Epithelial cell of proximal tubule (primary cell): ENCODE measurements around the gene DPEP3. TPM values are rescaled to one million over a fixed set of nuclear protein-coding genes. Genes with fewer than 3 reads are reported as not detected.

Experiments
- DNase-seq: peaks from one replicate; pipeline ENCODE4 v3.0.0-alpha.2; 2011; ENCODE audit warnings: low read depth
- H3K4me3 ChIP-seq: 2 replicates; pipeline ENCODE4 v1.5.1; 2011; ENCODE audit warnings: low read depth, mild to moderate bottlenecking, low read length
- total RNA-seq: library from RNA; depleted of rRNA; stranded (reverse); fragments of >200 nt; gene quantifications from 2 replicates; pipeline ENCODE4 v1.2.3, GENCODE V29; 2015
- TF ChIP-seq, protein P1 (sequence below): conservative IDR thresholded peaks from 2 replicates; pipeline ENCODE4 v1.5.1; 2012; ENCODE audit warnings: low read depth, mild to moderate bottlenecking, low read length

The DPEP3 gene
- total RNA-seq, 1 donor from 2014 or later: not detected

DNA sequence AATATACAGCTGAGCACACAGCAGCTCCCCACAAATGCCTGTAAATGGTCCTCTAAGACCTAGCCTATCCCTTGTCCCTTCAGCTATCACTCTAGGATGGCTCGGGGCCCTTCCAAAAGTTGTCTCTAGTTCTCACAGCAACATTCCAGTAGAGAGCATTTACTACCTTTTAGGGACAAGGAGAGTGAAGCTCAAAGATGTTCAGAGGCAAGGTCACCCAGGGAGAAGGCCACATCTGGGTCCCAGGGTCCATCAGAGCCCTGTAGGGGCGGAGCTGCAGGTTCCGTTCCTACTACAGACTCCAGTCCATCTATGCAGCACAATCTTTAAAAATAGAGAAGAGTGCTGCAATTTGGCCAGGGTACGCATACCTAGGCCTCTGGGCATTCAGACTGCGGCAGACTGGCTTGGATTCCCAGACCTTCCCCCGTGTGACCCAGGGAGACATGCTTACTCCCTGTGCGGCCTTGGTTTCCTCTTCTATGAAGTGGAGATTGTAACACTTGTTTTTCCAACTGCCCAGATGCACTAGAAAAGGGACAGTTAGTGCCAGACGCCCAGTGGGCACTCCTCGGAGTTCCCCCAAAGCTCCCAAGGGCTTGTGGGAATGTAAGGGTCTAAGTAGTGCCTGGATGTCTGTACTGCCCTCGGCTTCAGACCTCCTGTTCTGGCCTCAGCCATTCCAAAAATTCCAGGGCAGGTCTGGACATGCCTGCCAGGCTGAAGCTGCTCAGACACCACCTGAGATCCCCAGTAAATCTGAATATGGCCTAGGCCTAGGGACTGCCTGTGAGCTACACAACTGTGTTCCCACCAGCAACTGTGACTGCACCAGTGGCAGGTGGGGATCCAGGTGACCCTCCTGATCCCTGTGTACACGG lies 14.4 kb downstream of the DPEP3 start:
- H3K4me3 ChIP-seq: peak overlapping the region; percentile 72
- TF ChIP-seq, protein P1, sequence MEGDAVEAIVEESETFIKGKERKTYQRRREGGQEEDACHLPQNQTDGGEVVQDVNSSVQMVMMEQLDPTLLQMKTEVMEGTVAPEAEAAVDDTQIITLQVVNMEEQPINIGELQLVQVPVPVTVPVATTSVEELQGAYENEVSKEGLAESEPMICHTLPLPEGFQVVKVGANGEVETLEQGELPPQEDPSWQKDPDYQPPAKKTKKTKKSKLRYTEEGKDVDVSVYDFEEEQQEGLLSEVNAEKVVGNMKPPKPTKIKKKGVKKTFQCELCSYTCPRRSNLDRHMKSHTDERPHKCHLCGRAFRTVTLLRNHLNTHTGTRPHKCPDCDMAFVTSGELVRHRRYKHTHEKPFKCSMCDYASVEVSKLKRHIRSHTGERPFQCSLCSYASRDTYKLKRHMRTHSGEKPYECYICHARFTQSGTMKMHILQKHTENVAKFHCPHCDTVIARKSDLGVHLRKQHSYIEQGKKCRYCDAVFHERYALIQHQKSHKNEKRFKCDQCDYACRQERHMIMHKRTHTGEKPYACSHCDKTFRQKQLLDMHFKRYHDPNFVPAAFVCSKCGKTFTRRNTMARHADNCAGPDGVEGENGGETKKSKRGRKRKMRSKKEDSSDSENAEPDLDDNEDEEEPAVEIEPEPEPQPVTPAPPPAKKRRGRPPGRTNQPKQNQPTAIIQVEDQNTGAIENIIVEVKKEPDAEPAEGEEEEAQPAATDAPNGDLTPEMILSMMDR: no peak
- DNase-seq: no peak

DNA sequence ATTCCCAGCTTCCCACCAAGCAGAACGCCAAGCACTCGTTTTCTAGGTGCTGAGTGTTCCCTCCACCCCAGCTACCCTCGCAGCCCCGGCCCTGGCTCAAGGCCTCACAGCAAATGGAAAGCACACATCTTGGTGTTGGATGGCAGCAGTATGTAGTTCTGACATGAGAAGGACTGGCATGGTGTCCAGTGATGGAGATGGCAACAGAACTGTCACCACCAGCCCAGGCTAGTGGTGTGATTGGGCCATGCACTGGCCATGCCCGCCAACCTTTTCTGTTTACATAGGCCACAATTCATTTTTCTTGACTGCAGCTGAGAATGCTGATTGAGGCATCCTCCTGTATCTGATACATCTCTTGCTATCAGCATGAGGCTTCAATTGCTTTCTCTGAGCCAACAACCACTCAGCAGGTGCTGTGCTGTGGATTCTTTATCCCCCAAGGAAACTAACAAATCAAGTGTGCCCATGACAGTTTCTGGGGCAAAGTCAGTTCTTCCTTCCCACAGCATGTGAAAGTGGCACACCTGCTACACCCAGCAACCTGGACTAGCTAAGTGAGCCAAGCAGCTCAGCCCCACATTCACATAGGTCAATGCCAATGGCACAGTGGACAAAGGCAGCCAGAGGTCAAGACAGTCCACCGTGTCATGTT lies 15.7 kb downstream of the DPEP3 start:
- no peak for DNase-seq
- H3K4me3 ChIP-seq: no peak overlapping the region
- TF ChIP-seq, protein P1: no peak

DNA sequence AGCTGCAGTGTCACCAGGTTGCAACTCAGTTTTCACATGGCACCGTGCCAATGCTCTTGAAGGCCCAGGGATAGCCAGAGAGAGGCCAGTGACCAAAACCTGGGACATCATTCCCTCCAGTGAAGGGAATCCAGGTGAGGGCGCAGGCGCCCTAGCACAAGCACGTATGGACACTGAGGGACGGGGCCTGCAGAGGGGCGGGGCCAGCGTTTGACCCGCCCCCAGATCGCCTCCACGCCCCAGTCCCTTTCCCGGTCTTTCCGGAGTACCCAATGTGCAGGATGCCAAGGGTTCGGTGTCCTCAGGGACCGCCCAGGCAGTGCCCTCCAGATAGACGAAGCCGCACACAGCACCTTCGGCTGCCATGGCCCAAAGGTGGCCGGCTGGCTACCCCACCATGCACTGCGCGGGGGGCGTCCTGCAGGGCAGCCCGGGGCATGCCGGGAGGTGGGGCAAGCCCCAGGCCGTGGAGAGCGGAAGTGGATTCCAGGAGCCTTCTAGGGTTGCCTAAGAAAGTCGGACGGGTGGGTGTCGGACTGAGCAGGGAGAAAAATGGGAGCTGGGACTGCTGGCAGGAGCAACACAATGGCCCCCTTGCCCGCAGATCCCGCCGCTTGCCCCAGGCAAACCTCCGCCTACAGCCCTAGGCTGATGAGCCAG lies 16.5 kb downstream of the DPEP3 start:
- TF ChIP-seq, protein P1: no peak
- H3K4me3 ChIP-seq: no peak overlapping the region
- no peak for DNase-seq

DNA sequence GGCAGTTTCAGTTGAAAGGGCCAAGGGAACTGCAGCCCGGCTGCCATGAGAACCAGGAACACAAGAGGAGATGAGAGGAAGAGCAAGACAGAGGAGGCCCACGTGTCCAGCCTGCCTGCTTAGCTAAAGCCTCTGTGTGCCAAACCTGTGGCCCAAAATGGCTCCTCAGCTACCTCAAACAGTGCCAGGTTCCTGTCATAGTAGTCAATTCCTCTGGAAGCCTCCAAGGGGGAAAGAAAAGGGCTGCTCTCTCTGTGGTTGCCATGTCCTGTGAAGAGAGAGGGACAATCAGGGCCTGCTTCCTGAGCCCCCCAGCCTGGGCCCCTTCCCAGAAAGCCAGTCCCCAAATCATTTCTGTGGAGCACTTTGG lies 17.0 kb downstream of the DPEP3 start:
- no peak for DNase-seq
- H3K4me3 ChIP-seq: no peak overlapping the region
- TF ChIP-seq, protein P1: no peak

DNA sequence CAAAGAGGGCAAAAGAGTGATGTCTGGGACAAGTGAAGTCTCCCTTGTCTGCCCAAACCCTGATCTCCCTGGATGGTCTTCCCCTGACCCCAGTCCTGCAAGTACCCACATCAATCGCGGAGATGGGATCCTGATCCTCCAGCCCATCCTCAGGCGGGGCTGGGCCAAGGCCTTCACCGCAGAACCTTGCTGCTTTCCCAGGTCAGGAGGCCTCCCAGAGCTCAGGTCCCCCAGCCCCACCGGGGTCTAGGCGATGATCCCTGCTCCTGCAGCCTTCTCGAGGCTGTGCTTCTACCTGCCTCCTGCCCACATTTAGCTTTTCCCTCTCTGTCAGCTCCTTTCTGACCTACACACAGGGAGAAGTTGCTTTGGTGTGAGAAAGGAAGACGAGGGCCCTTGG lies 18.2 kb downstream of the DPEP3 start:
- TF ChIP-seq, protein P1: no peak
- DNase-seq: no peak
- H3K4me3 ChIP-seq: no peak overlapping the region

DNA sequence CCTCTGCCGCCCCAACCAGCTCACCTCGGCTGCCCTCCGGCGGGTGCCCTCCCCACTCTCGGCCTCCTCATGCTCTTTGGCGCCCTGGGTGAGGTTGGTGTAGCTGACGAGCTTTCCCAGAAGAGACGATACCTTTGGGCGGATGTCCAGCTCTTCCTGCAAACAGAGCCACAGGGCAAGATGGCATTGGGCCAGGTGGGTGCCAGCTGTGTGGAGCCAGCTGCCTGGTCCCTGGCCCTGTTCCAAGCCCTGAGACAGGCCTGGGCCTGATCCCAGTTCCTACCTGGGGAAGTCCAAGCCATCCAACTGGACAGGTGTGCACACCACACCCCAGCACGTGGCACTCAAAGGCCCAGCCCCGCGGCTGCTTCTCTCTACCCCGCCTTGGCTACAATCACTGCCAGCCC lies 18.7 kb downstream of the DPEP3 start:
- TF ChIP-seq, protein P1: no peak
- DNase-seq: no peak
- H3K4me3 ChIP-seq: no peak overlapping the region
